ENCODE data around the gene SEMA5A. TPM values are rescaled to one million over a fixed set of nuclear protein-coding genes. Genes with fewer than 3 reads are reported as not detected.

Gene SEMA5A
- total RNA-seq, 1 donor from 2014 or later = 189 TPM

DNA sequence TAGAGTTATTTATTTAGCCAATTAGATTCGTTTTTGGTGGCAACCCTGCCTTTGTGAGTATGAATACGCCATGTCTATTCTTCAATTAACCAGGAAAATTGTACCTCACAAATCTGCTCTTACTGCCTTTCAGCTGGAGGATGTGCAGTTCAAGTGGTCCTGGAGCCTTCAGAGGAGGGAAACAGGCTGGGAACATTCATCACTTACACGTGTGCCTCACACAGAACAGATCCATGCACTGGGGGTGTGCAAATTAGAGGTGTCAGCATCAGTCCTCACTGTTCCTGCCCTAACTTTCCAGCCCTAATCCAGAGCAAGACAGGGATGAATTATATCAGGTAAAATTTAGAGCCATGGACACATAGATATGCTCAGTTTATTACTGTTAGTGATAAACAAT is 65.4 kb downstream of the SEMA5A start:
- H3K4me1 Mint-ChIP-seq (ENCODE audit: unreplicated experiment) = peaks cover 45% of the 10 kb centered on the region
- no peaks in the 10 kb centered on the region for H3K27me3 Mint-ChIP-seq (ENCODE audit: unreplicated experiment)
- no peak for DNase-seq (ENCODE audit: extremely low spot score, unreplicated experiment)
- peaks cover 28% of the 10 kb centered on the region for H3K36me3 Mint-ChIP-seq (ENCODE audit: unreplicated experiment)
- H3K4me3 Mint-ChIP-seq (ENCODE audit: unreplicated experiment) = no peak overlapping the region
- peak overlapping the region; percentile 74 for H3K27ac Mint-ChIP-seq (ENCODE audit: unreplicated experiment)
- H3K9me3 Mint-ChIP-seq (ENCODE audit: unreplicated experiment) = peaks cover 8% of the 10 kb centered on the region
- TF ChIP-seq, protein P1, sequence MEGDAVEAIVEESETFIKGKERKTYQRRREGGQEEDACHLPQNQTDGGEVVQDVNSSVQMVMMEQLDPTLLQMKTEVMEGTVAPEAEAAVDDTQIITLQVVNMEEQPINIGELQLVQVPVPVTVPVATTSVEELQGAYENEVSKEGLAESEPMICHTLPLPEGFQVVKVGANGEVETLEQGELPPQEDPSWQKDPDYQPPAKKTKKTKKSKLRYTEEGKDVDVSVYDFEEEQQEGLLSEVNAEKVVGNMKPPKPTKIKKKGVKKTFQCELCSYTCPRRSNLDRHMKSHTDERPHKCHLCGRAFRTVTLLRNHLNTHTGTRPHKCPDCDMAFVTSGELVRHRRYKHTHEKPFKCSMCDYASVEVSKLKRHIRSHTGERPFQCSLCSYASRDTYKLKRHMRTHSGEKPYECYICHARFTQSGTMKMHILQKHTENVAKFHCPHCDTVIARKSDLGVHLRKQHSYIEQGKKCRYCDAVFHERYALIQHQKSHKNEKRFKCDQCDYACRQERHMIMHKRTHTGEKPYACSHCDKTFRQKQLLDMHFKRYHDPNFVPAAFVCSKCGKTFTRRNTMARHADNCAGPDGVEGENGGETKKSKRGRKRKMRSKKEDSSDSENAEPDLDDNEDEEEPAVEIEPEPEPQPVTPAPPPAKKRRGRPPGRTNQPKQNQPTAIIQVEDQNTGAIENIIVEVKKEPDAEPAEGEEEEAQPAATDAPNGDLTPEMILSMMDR (IDR thresholded peaks at IDR 0.05) = no peak

DNA sequence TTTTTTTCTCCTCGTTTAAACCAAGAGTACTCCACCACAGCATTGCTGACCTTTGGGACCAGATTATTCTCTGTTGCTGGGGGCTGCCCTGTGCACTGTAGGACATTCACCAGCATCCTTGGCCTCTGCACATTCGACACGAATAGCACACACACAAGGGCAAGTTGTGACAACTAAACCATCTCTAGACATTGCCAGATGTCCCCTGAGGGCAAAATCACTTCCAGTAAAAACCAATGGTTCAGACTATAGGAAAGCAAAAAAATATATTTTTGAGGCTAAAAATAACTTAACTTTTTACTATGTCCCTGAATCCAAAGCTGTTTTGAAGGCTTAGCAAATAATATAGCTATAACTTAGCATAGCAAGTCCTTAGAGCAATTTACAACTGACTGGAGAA is 65.9 kb downstream of the SEMA5A start:
- Mint-ChIP-seq H3K4me3 (ENCODE audit: unreplicated experiment) (no peak overlapping the region), H3K4me1 (ENCODE audit: unreplicated experiment) (peaks cover 45% of the 10 kb centered on the region), H3K27me3 (ENCODE audit: unreplicated experiment) (no peaks in the 10 kb centered on the region), H3K27ac (ENCODE audit: unreplicated experiment) (peak overlapping the region; percentile 74), H3K9me3 (ENCODE audit: unreplicated experiment) (peaks cover 8% of the 10 kb centered on the region), H3K36me3 (ENCODE audit: unreplicated experiment) (peaks cover 22% of the 10 kb centered on the region)
- DNase-seq (ENCODE audit: extremely low spot score, unreplicated experiment) = no peak
- TF ChIP-seq, protein P1 (IDR thresholded peaks at IDR 0.05) = no peak

- Mint-ChIP-seq H3K9me3 (ENCODE audit: unreplicated experiment) (peaks cover 8% of the 10 kb centered on the region), H3K27ac (ENCODE audit: unreplicated experiment) (peak overlapping the region; percentile 74), H3K36me3 (ENCODE audit: unreplicated experiment) (peaks cover 25% of the 10 kb centered on the region), H3K4me3 (ENCODE audit: unreplicated experiment) (no peak overlapping the region), H3K4me1 (ENCODE audit: unreplicated experiment) (peaks cover 42% of the 10 kb centered on the region), H3K27me3 (ENCODE audit: unreplicated experiment) (no peaks in the 10 kb centered on the region)
- TF ChIP-seq, protein P1 (IDR thresholded peaks at IDR 0.05) = no peak
- DNase-seq (ENCODE audit: extremely low spot score, unreplicated experiment) = no peak
These were observed 66.5 kb downstream of the SEMA5A start for GRCh38 chr5:9479361-9479760.

DNA sequence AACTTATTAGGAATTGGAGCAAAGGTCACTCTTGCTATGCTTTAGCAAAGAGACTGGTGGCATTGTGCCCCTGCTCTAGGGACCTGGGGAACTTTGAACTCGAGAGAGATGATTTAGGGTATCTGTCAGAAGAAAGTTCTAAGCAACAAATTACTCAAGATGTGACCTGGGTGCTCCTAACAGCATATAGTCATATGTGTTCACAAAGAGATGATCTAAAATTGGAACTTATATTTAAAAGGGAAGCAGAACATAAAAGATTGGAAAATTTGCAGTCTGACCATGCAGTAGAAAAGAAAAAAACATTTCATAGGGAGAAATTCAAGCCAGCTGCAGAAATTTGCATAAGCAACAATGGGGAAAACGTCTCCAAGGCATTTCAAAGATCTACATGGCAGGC is 68.3 kb downstream of the SEMA5A start:
- Mint-ChIP-seq H3K4me1 (ENCODE audit: unreplicated experiment) (peaks cover 31% of the 10 kb centered on the region), H3K4me3 (ENCODE audit: unreplicated experiment) (no peak overlapping the region), H3K27me3 (ENCODE audit: unreplicated experiment) (no peaks in the 10 kb centered on the region), H3K9me3 (ENCODE audit: unreplicated experiment) (peaks cover 8% of the 10 kb centered on the region), H3K36me3 (ENCODE audit: unreplicated experiment) (peaks cover 35% of the 10 kb centered on the region), H3K27ac (ENCODE audit: unreplicated experiment) (no peak overlapping the region)
- TF ChIP-seq, protein P1 (IDR thresholded peaks at IDR 0.05) = no peak
- no peak for DNase-seq (ENCODE audit: extremely low spot score, unreplicated experiment)

GRCh38 chr5:9474219-9475002 is 71.5 kb downstream of the SEMA5A start:
- Mint-ChIP-seq H3K4me1 (ENCODE audit: unreplicated experiment) (peaks cover 15% of the 10 kb centered on the region), H3K27me3 (ENCODE audit: unreplicated experiment) (no peaks in the 10 kb centered on the region), H3K27ac (ENCODE audit: unreplicated experiment) (no peak overlapping the region), H3K4me3 (ENCODE audit: unreplicated experiment) (no peak overlapping the region), H3K36me3 (ENCODE audit: unreplicated experiment) (peaks cover 36% of the 10 kb centered on the region), H3K9me3 (ENCODE audit: unreplicated experiment) (peaks cover 8% of the 10 kb centered on the region)
- no peak for DNase-seq (ENCODE audit: extremely low spot score, unreplicated experiment)
- TF ChIP-seq, protein P1 (IDR thresholded peaks at IDR 0.05) = no peak
